Mesothelial cell of epicardium (in vitro differentiated cells): Measurements from ENCODE around the gene RBM19. TPM values are rescaled to one million over a fixed set of nuclear protein-coding genes. Genes with fewer than 3 reads are reported as not detected.

Experiments used
- DNase-seq, 2 experiments: peaks; one replicate each; pipeline ENCODE4 v3.0.0; 2021; ENCODE audit warnings: low spot score in 2 of 2; ENCODE audit not compliant: unreplicated experiment in 2 of 2
- H3K27ac Mint-ChIP-seq: 2 replicates; pipeline ENCODE4 v1.8.0; 2021; ENCODE audit warnings: mixed read lengths
- H3K27me3 Mint-ChIP-seq: 2 replicates; pipeline ENCODE4 v1.8.0; 2021; ENCODE audit warnings: low read depth, mixed read lengths
- H3K36me3 Mint-ChIP-seq: 2 replicates; pipeline ENCODE4 v1.8.0; 2021; ENCODE audit warnings: mixed read lengths
- H3K4me1 Mint-ChIP-seq: 2 replicates; pipeline ENCODE4 v1.8.0; 2021; ENCODE audit warnings: mixed read lengths
- H3K4me3 Mint-ChIP-seq: 2 replicates; pipeline ENCODE4 v1.8.0; 2021; ENCODE audit warnings: mild to moderate bottlenecking, moderate library complexity, mixed read lengths
- H3K9me3 Mint-ChIP-seq: 2 replicates; pipeline ENCODE4 v1.8.0; 2021; ENCODE audit warnings: mixed read lengths
- total RNA-seq: library from RNA; stranded (reverse); gene quantifications from 3 replicates; pipeline ENCODE4 v1.2.1, GENCODE V29; 2021
- TF ChIP-seq, protein P1 (sequence below): fragments of 200-600 bp; sonication (generic); IDR thresholded peaks from one replicate; pipeline ENCODE4 v1.5.0; 2021; ENCODE audit warnings: antibody characterized with exemption; ENCODE audit not compliant: unreplicated experiment

The RBM19 gene
- total RNA-seq, 1 donor from 2014 or later = 43.4 TPM

DNA sequence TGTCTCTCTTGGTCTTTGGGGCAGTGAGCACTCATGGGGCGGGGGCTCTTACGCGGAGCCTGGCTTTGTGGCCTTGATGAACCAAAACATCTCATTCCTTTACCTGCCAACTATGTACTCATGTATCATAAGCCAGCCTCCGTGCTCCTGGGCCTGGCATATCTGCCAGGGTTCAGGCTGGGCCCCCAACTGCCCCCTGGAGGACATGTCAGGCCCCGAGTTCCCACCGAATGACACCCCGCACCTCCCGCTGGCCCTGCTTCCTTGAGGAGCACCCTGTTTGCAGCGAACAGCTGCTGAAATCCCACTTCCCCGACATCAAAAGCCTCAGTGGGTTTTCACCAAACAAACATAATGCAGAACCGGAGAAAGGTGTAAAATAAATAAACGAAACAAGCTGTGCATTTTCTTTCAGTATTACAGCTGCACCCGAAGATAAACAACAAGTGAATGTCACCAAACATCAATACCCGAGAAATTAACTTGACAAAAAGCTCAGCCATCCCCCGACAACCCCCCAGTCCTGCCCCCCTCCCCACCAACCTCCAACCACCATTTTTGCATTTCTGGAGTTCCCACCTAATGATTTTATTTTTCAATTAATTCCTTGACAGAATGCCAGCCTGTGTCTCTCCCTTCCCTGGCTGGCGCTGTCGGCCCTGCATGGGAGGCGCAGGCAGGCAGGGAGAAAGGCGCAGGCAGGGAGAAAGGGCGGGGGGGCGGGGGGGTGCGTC, 139.2 kb downstream of the RBM19 start:
- DNase-seq = no peak
- Mint-ChIP-seq H3K36me3 (no peaks in the 10 kb centered on the region), H3K4me1 (no peaks in the 10 kb centered on the region), H3K4me3 (no peak overlapping the region), H3K27me3 (no peaks in the 10 kb centered on the region), H3K27ac (no peak overlapping the region), H3K9me3 (no peaks in the 10 kb centered on the region)
- TF ChIP-seq, protein P1, sequence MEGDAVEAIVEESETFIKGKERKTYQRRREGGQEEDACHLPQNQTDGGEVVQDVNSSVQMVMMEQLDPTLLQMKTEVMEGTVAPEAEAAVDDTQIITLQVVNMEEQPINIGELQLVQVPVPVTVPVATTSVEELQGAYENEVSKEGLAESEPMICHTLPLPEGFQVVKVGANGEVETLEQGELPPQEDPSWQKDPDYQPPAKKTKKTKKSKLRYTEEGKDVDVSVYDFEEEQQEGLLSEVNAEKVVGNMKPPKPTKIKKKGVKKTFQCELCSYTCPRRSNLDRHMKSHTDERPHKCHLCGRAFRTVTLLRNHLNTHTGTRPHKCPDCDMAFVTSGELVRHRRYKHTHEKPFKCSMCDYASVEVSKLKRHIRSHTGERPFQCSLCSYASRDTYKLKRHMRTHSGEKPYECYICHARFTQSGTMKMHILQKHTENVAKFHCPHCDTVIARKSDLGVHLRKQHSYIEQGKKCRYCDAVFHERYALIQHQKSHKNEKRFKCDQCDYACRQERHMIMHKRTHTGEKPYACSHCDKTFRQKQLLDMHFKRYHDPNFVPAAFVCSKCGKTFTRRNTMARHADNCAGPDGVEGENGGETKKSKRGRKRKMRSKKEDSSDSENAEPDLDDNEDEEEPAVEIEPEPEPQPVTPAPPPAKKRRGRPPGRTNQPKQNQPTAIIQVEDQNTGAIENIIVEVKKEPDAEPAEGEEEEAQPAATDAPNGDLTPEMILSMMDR = no peak

DNA sequence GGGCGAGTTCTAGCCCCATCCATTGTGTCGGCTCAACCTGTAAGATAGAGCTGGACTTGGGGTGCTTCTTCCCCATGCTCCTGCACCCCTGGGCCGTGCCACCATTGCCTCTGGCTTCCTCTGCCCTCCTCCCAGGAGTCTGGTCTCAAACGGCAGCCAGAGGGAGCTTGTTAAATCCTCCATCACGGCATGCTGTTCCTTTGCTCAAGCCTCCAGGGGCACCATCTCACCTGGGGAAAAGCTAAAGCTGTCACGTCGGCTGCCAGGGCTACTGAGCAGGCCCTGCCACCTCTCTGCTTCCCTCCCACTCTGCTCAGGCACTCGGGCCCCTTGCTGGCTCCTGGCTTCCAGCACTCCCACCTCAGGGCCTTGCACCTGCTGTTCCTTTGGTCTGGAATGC, 140.4 kb downstream of the RBM19 start:
- Mint-ChIP-seq H3K4me1 (no peaks in the 10 kb centered on the region), H3K4me3 (no peak overlapping the region), H3K27ac (no peak overlapping the region), H3K36me3 (no peaks in the 10 kb centered on the region), H3K9me3 (no peaks in the 10 kb centered on the region), H3K27me3 (no peaks in the 10 kb centered on the region)
- DNase-seq = no peak
- TF ChIP-seq, protein P1 = no peak

DNA sequence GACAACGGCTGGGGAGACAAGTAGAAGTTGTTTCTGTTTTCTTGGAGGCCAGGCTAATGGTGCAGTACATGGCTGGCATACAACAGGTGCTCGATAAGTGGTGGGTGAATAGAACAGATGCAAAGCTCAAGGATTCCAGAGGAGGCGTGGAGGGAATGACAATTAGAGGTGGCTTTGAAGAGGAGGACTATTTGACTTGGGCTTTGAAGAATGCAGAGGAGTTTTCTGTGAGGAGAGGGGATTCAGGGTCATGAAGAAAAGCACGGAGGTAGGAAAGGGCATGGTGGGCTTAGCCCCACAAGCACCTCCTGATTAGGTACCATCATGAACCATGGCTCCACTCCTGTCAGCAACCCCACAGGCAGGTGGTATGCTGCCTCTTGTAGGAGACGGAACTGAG, 142.3 kb downstream of the RBM19 start:
- H3K27me3 Mint-ChIP-seq = no peaks in the 10 kb centered on the region
- no peaks in the 10 kb centered on the region for H3K9me3 Mint-ChIP-seq
- H3K4me3 Mint-ChIP-seq = no peak overlapping the region
- no peak for DNase-seq
- H3K4me1 Mint-ChIP-seq = no peaks in the 10 kb centered on the region
- H3K27ac Mint-ChIP-seq = no peak overlapping the region
- TF ChIP-seq, protein P1 = no peak
- H3K36me3 Mint-ChIP-seq = no peaks in the 10 kb centered on the region

DNA sequence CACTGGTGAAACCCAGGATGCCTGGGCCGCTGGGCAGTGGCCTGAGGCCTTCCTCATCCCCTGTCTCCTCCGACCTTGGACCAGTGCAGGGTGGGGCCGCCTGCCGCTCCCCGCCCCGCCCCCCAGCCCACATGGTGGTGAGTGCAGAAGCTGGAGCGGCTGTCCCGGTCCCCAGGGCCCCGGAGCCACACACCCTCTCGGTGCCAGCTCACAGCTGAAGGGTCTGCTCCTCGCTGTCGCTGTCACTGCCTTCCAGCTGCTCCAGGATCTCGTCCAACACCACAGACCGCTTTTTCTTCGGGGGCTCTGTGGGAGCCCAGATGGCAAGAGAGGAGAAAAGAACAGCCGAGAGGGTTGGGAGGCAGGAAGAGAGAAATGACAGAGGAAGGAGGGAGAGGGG, 143.1 kb downstream of the RBM19 start:
- Mint-ChIP-seq H3K4me3 (no peak overlapping the region), H3K27ac (no peak overlapping the region), H3K36me3 (no peaks in the 10 kb centered on the region), H3K9me3 (no peaks in the 10 kb centered on the region), H3K27me3 (no peaks in the 10 kb centered on the region), H3K4me1 (no peaks in the 10 kb centered on the region)
- no peak for DNase-seq
- TF ChIP-seq, protein P1 = no peak

DNA sequence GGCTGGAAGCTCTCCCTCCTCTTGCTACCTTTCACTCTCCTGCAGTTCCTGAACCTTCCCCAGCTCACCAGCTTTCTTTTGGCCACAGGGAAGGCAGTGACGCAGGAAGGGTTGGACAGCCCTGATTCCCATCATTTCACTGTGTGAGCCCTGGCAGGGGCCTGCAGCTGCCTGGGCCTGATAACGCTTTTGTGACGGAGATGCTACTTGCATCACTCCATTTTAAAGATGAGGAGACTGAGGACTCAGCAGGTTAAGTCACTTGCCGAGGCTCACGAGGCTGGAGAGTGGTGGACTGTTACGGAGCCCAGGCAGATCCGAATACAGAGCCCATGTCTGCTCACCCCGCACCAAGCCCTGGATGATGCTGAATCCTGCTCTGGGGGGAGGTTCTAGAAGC, 145.3 kb downstream of the RBM19 start:
- Mint-ChIP-seq H3K27ac (no peak overlapping the region), H3K4me3 (no peak overlapping the region), H3K4me1 (no peaks in the 10 kb centered on the region), H3K9me3 (no peaks in the 10 kb centered on the region), H3K27me3 (no peaks in the 10 kb centered on the region), H3K36me3 (peaks cover 2% of the 10 kb centered on the region)
- DNase-seq = no peak
- TF ChIP-seq, protein P1 = no peak
